HG02623 (cell line): ENCODE measurements around the gene ZNF93.
"Not testable (repeated sequence)": the region's sequence is repeated elsewhere in the genome, so short reads cannot be mapped to it uniquely, and the experiment has no call there.

Experiments
- ATAC-seq: cut with Tn5 transposase; IDR thresholded peaks from one replicate; pipeline ENCODE4 v1.9.1; 2021; ENCODE audit warnings: moderate library complexity; ENCODE audit not compliant: unreplicated experiment

Gene ZNF93

GRCh38 chr19:19933432-19934314 lies 32.9 kb downstream of the ZNF93 start:
- not testable (repeated sequence) for ATAC-seq

- no peak for ATAC-seq
Observed at GRCh38 chr19:19937403-19937802, 36.7 kb downstream of the ZNF93 start.

GRCh38 chr19:19938449-19938848 lies 37.7 kb downstream of the ZNF93 start:
- ATAC-seq, result no peak

- no peak for ATAC-seq
Observed at GRCh38 chr19:19943848-19944582, 43.3 kb downstream of the ZNF93 start.

DNA sequence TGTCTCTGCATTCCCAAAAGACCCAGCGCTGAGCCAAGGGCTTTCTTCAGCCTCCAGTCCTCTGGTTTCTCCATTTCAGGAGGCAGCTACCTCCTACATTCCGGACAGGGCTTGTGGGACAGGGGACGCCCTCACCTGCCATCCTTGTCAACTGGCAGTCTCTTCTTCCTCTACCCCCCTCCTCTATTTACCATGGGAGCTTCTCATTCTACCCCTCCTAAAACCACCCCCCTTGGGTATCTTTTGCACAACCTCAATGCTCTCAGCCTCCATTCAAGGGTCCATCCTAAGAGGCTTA lies 43.8 kb downstream of the ZNF93 start:
- no peak for ATAC-seq

- ATAC-seq, result no peak
Observed at GRCh38 chr19:19946226-19946625, 45.5 kb downstream of the ZNF93 start.

DNA sequence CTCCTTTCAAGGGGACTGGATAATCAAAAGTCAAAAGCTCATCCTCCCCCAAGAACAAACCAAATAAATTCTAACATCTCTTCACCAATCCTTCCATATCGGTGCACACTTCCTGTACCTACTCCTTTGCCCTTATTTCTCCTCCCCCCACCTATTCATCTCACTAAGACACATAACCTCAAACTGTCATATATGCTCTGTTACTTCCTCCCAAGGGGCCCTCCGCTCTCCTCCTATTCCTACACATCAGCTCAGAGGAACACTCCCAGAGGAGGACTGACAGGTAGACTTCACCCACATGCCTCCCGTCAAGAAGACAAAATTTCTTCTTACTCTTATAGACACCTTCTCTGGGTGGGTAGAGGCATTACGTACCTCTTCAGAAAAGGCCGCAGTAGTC lies 48.1 kb downstream of the ZNF93 start:
- ATAC-seq, result no peak

DNA sequence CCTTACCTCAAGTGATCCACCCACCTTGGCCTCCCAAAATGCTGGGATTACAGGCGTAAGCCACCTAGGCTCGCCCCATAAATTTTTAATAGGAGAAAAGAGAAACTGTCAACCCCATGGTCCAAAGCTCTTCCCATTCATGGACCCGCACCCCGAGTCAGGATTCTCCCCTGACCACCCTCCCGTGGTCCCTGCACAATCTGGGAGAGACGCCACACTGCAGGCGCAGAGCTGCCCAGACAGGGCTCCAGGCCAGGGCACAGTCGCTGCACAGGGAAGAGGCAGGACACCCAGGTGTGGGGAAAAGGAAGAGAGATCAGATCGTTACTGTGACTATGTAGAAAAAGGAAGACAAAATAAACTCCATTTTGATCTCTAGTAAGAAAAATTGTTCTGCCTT lies 54.5 kb downstream of the ZNF93 start:
- no peak for ATAC-seq

GRCh38 chr19:19956434-19957075 lies 55.8 kb downstream of the ZNF93 start:
- no peak for ATAC-seq

GRCh38 chr19:19957766-19958165 lies 57.0 kb downstream of the ZNF93 start:
- ATAC-seq, result not testable (repeated sequence)

- not testable (repeated sequence) for ATAC-seq
Observed at GRCh38 chr19:19959151-19959799, 58.5 kb downstream of the ZNF93 start.

DNA sequence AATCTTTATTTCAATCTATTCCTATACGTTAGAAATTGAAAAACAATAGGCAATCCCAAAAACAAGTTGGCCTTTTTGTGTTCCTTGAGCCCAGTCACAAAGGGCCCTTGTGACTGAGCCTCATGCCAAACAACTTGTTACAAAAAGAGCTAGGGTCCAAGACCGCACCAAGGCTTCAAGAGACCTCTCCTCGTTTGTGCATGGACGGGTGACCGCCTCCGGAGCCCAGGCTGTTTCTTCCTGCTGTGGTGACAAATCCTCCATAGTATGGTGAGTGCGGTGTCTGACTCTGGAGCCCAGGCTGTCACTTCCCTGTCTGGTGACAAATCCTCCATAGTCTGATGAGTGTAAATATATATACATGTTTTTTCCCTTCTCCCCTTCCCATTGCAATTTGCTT lies 63.7 kb downstream of the ZNF93 start:
- ATAC-seq, result no peak

- ATAC-seq, result not testable (repeated sequence)
Observed at GRCh38 chr19:19966126-19966525, 65.4 kb downstream of the ZNF93 start.

GRCh38 chr19:19966862-19967261 lies 66.1 kb downstream of the ZNF93 start:
- no peak for ATAC-seq
